ENCODE results near the gene CHTF18. TPM values are rescaled to one million over a fixed set of nuclear protein-coding genes. Genes with fewer than 3 reads are reported as not detected.

Gene CHTF18
- total RNA-seq = 10 to 100 TPM in 6 of 7 donors, 1 to 10 TPM in 1; 8.5 to 25.5 (median 18.7) TPM
- 10 to 100 TPM in 1 of 2 donors, under 1 TPM in 1; 0.32 to 21.7 TPM for polyA plus RNA-seq
- long read RNA-seq, donor 1, transcript CHTF18-201 (22 exons, 3,090 nt) = major isoform, 10 of 32 reads
- long read RNA-seq, donor 1, partial matches to known transcripts = 13 of 32 reads
- long read RNA-seq, donor 1, other reads (novel, unspliced or antisense) = 8 of 32 reads
- long read RNA-seq, donor 2, partial matches to known transcripts = 0 of 4 reads
- long read RNA-seq, donor 2, other reads (novel, unspliced or antisense) = 0 of 4 reads
- long read RNA-seq, donor 3, full-length matches to known transcripts = 11 of 49 reads
- long read RNA-seq, donor 3, partial matches to known transcripts = 13 of 49 reads
- long read RNA-seq, donor 3, other reads (novel, unspliced or antisense) = 25 of 49 reads

DNA sequence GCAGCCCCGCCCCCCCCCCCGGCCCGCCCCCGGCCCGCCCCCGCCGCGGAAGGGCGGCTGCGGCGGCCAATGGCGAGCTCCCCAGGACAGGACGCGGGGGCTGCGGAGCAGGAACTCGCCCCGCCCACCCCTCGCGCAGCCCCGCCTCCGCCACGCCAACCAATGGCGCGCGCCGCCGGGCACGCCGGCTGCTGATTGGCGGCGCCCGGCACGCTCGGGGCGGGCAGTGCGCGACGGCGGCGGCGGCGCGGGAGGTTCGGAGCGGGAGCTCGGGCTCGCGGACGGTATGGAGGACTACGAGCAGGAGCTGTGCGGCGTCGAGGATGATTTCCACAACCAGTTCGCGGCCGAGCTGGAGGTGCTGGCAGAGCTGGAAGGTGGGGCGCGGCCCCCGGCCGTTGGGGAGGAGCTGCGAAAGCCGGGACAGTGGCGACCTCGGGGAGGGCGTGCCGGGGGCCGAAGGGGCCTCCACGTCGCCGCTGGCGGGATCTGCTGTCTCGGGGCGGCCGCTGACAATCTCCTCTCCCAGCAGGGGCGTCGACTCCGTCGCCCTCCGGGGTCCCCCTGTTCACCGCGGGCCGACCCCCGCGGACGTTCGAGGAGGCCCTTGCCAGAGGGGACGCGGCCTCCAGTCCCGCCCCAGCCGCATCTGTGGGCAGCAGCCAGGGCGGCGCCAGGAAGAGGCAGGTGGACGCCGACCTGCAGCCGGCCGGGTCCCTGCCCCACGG is at the start of gene CHTF18:
Gene CHTF18 (plus strand): TSS at position 222 of the 728 bp plus-strand sequence. CDS start 65 bp downstream, at position 287.
- peak; percentile 90 to 96 (median 93) for DNase-seq
- Histone ChIP-seq H3K27me3 (no peaks in the 10 kb centered on the region), H3K4me3 (peak within 1 kb of the TSS; percentile 88), H3K9me3 (no peaks in the 10 kb centered on the region), H3K4me1 (ENCODE audit: insufficient read depth) (peaks cover 13% of the 10 kb centered on the region), H3K36me3 (no peaks in the 10 kb centered on the region), H3K27ac (no peak within 1 kb of the TSS)
- no peak for TF ChIP-seq POLR2A (IDR thresholded peaks at IDR 0.05)
- TF ChIP-seq EP300 (IDR thresholded peaks at IDR 0.05) = no peak
- TF ChIP-seq, protein P1, sequence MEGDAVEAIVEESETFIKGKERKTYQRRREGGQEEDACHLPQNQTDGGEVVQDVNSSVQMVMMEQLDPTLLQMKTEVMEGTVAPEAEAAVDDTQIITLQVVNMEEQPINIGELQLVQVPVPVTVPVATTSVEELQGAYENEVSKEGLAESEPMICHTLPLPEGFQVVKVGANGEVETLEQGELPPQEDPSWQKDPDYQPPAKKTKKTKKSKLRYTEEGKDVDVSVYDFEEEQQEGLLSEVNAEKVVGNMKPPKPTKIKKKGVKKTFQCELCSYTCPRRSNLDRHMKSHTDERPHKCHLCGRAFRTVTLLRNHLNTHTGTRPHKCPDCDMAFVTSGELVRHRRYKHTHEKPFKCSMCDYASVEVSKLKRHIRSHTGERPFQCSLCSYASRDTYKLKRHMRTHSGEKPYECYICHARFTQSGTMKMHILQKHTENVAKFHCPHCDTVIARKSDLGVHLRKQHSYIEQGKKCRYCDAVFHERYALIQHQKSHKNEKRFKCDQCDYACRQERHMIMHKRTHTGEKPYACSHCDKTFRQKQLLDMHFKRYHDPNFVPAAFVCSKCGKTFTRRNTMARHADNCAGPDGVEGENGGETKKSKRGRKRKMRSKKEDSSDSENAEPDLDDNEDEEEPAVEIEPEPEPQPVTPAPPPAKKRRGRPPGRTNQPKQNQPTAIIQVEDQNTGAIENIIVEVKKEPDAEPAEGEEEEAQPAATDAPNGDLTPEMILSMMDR (IDR thresholded peaks at IDR 0.05) = no peak
- WGBS, 3 donors = 0 to 1% (median 1%) methylated on average over 47 to 95 of the region's 97 CpGs
- intact Hi-C loops (cut with DNase I) = no loop called here

DNA sequence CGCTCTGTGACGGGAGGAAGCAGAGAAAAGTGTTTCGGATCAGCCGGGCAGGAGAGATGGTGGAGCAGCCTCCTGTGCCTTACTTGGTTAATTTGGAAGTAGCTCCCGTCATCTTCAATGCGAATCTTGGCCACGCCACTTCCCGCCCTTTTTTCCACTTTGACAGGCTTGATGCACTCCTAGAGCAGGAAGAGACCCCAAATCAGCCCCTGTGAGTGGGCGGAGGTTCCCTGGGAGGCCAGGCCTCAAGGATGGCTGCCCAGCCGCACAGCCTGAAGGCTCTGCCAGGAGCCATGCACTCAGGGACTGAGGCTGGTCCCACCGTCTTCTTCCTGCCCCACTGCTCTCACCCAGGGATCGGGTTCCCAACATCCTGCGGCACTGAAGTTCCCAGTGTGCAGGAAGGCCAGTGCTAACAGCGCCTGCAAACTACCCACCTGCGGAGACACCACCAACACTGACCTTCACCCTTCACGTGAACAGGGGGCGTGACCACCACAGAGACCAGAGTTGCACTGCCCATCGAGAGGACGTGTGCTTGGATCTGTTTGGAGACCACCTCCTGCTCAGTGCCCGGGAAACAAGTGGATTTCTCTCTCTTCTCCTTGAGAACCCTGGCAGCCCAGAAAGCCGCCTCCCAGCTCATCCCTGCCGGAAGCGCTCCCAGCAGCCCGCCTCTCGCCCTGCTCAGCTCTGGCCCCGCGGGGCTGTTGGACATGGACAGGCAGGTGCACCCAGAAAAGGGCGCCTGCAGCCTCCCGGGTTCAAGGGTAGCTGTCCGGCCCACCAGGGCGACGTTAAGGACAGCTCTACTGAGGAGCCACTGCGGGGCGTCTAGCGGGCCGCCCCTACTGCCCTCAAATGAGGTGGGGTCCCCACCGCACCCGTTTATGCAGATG is 48.6 kb upstream of the CHTF18 start:
- H3K36me3 ChIP-seq = no peaks in the 10 kb centered on the region
- intact Hi-C loops (cut with DNase I) = no loop called here

GRCh38 chr16:740459-740763 is 48.0 kb upstream of the CHTF18 start:
- Histone ChIP-seq H3K9me3 (no peaks in the 10 kb centered on the region), H3K36me3 (no peaks in the 10 kb centered on the region), H3K4me3 (peak overlapping the region; percentile 76), H3K27ac (no peak overlapping the region), H3K27me3 (no peaks in the 10 kb centered on the region), H3K4me1 (ENCODE audit: insufficient read depth) (peaks cover 9% of the 10 kb centered on the region)
- no peak for TF ChIP-seq EP300 (IDR thresholded peaks at IDR 0.05)
- TF ChIP-seq, protein P1 (IDR thresholded peaks at IDR 0.05) = no peak
- TF ChIP-seq POLR2A (IDR thresholded peaks at IDR 0.05) = no peak
- whole genome bisulfite sequencing, 3 donors = 0 to 1% (median 1%) methylated on average over 1 to 22 of the region's 22 CpGs
- no peak for DNase-seq
- intact Hi-C loops (cut with DNase I) = no loop called here

More for the DNA sequence above, 48.6 kb upstream of the CHTF18 start:
- peaks cover 9% of the 10 kb centered on the region for H3K4me1 ChIP-seq (ENCODE audit: insufficient read depth)
- H3K27ac ChIP-seq = no peak overlapping the region
- no peaks in the 10 kb centered on the region for H3K27me3 ChIP-seq
- DNase-seq = peak in 1 of 5 donors; percentile 7
- no peaks in the 10 kb centered on the region for H3K9me3 ChIP-seq
- peak overlapping the region; percentile 76 for H3K4me3 ChIP-seq
- 38 to 49% (median 39%) methylated on average over 30 to 38 of the region's 38 CpGs for WGBS, 3 donors
- TF ChIP-seq EP300 (IDR thresholded peaks at IDR 0.05) = no peak
- TF ChIP-seq, protein P1 (IDR thresholded peaks at IDR 0.05) = no peak
- no peak for TF ChIP-seq POLR2A (IDR thresholded peaks at IDR 0.05)
